HEK293 (cell line): ENCODE data around the gene RAP1A.

Experiments used
- CTCF ChIA-PET: fragments of 350-600 bp; formaldehyde crosslinking; extraction: SDS; loops from one replicate; lab custom pipeline; 2021; ENCODE audit warnings: antibody characterized with exemption; lab: Yijun Ruan, JAX
- POLR2A ChIA-PET: fragments of 300-600 bp; formaldehyde crosslinking; extraction: SDS; loops from one replicate; lab custom pipeline; 2020; ENCODE audit warnings: antibody characterized with exemption, inconsistent platforms; lab: Yijun Ruan, JAX
- H3K27ac ChIP-seq: fragments of 200-500 bp; sonication (Bioruptor generic); 2 replicates; pipeline ENCODE4 v1.5.1; 2014; ENCODE audit warnings: low read depth, low read length, control low read depth, inconsistent platforms; ENCODE audit errors: extremely low read depth
- H3K36me3 ChIP-seq, 2 experiments: fragments of 200-500 bp in 1 of 2; sonication (Bioruptor generic) in 1 of 2; 1 replicate in 1 of 2; 2 replicates in 1 of 2; pipeline ENCODE4 v1.5.1; 2014 to 2017; ENCODE audit warnings: inconsistent platforms in 2 of 2, low read length in 2 of 2; ENCODE audit not compliant: control insufficient read depth in 2 of 2, insufficient read depth in 1 of 2
- H3K4me1 ChIP-seq: fragments of 200-500 bp; sonication (Bioruptor generic); 2 replicates; pipeline ENCODE4 v1.5.1; 2014; ENCODE audit warnings: mild to moderate bottlenecking, low read length, inconsistent platforms; ENCODE audit not compliant: control insufficient read depth, insufficient read depth
- H3K4me3 ChIP-seq: 2 replicates; pipeline ENCODE4 v1.5.1; 2011; ENCODE audit warnings: low read depth, mild to moderate bottlenecking, control low read depth, low read length, moderate library complexity
- H3K9me3 ChIP-seq: fragments of 200-500 bp; sonication (Bioruptor generic); 2 replicates; pipeline ENCODE4 v1.5.1; 2014; ENCODE audit warnings: low read depth, low read length, inconsistent platforms; ENCODE audit not compliant: control insufficient read depth, insufficient read depth
- GFI1B ChIP-seq: fragments of 450-650 bp; formaldehyde crosslinking; IDR thresholded peaks from 2 replicates; pipeline ENCODE4 v1.5.1; 2016; ENCODE audit warnings: missing biosample characterization, missing genetic modification characterization
- KLF1 ChIP-seq: fragments of 450-650 bp; formaldehyde crosslinking; IDR thresholded peaks from 2 replicates; pipeline ENCODE4 v1.5.1; 2016; ENCODE audit warnings: missing biosample characterization, missing genetic modification characterization
- SP7 ChIP-seq: fragments of 450-650 bp; formaldehyde crosslinking; IDR thresholded peaks from 2 replicates; pipeline ENCODE4 v1.5.1; 2016; ENCODE audit warnings: missing biosample characterization, missing genetic modification characterization
- ZNF10 ChIP-seq: fragments of 450-650 bp; formaldehyde crosslinking; IDR thresholded peaks from 2 replicates; pipeline ENCODE4 v1.5.1; 2017; ENCODE audit warnings: missing biosample characterization, missing genetic modification characterization
- ZNF175 ChIP-seq: fragments of 450-650 bp; formaldehyde crosslinking; IDR thresholded peaks from 2 replicates; pipeline ENCODE4 v1.5.1; 2016; ENCODE audit warnings: missing biosample characterization, missing genetic modification characterization
- ZNF2 ChIP-seq: fragments of 450-650 bp; formaldehyde crosslinking; IDR thresholded peaks from 2 replicates; pipeline ENCODE4 v1.5.1; 2016; ENCODE audit warnings: missing biosample characterization, missing genetic modification characterization
- ZNF404 ChIP-seq: fragments of 450-650 bp; formaldehyde crosslinking; IDR thresholded peaks from 2 replicates; pipeline ENCODE4 v1.5.1; 2017; ENCODE audit warnings: missing biosample characterization, missing genetic modification characterization
- ZNF501 ChIP-seq: fragments of 450-650 bp; formaldehyde crosslinking; IDR thresholded peaks from 2 replicates; pipeline ENCODE4 v1.5.1; 2016; ENCODE audit warnings: missing biosample characterization, missing genetic modification characterization
- ZNF548 ChIP-seq: fragments of 450-650 bp; formaldehyde crosslinking; IDR thresholded peaks from 2 replicates; pipeline ENCODE4 v1.5.1; 2016; ENCODE audit warnings: missing biosample characterization, missing genetic modification characterization
- ZNF571 ChIP-seq: fragments of 450-650 bp; formaldehyde crosslinking; IDR thresholded peaks from 2 replicates; pipeline ENCODE4 v1.5.0; 2017; ENCODE audit warnings: missing biosample characterization, missing genetic modification characterization
- ZNF629 ChIP-seq: fragments of 450-650 bp; formaldehyde crosslinking; IDR thresholded peaks from 2 replicates; pipeline ENCODE4 v1.5.1; 2017; ENCODE audit warnings: missing biosample characterization, missing genetic modification characterization
- ZNF664 ChIP-seq: fragments of 450-650 bp; formaldehyde crosslinking; IDR thresholded peaks from 2 replicates; pipeline ENCODE4 v1.5.1; 2016; ENCODE audit warnings: missing biosample characterization, missing genetic modification characterization
- ZNF747 ChIP-seq: fragments of 450-650 bp; formaldehyde crosslinking; IDR thresholded peaks from 2 replicates; pipeline ENCODE4 v1.5.1; 2016; ENCODE audit warnings: missing biosample characterization, missing genetic modification characterization
- TF ChIP-seq, protein P1 (sequence below): fragments of 450-650 bp; formaldehyde crosslinking; IDR thresholded peaks from 2 replicates; pipeline ENCODE4 v1.5.1; 2016; ENCODE audit warnings: missing biosample characterization, missing genetic modification characterization
- TF ChIP-seq, protein P2 (sequence below): fragments of 450-650 bp; formaldehyde crosslinking; optimal IDR thresholded peaks from 2 replicates; pipeline ENCODE3; 2016; ENCODE audit warnings: missing biosample characterization, mild to moderate bottlenecking, missing genetic modification characterization
- TF ChIP-seq, protein P3 (sequence below): sonication (generic); formaldehyde crosslinking; IDR thresholded peaks from 2 replicates; pipeline ENCODE4 v1.8.1; 2022; ENCODE audit warnings: mild to moderate bottlenecking, moderate library complexity, missing genetic modification reagents
- TF ChIP-seq, protein P4 (sequence below): fragments of 450-650 bp; formaldehyde crosslinking; conservative IDR thresholded peaks from 2 replicates; pipeline ENCODE4 v1.5.1; 2016; ENCODE audit warnings: low read depth, missing biosample characterization, missing genetic modification characterization
- TF ChIP-seq, protein P5 (sequence below): fragments of 450-650 bp; formaldehyde crosslinking; IDR thresholded peaks from 2 replicates; pipeline ENCODE4 v1.5.1; 2016; ENCODE audit warnings: missing biosample characterization, missing genetic modification characterization, borderline replicate concordance

Gene RAP1A

DNA sequence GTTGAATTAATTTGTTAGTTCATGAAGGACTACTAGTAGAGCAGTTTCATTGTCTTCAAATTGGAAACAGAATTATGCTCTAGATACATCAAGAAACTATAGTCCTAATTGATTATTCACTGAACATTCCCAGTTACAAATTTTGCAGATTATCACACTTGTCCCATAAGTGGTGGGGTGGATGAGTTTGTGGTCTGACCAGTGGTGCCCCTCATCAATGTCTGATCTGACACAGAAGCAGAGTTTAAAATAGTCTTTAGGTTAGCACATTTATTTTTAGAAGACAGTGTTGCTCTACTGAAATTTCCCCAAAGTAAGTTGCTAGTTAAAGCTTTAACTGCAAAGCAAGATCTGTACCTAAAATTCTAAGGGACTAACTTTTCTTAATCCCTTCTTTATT, 76.7 kb downstream of the RAP1A start (continued):
- no peak for TF ChIP-seq ZNF501 (tag by site-specific recombination)
- TF ChIP-seq, protein P1, sequence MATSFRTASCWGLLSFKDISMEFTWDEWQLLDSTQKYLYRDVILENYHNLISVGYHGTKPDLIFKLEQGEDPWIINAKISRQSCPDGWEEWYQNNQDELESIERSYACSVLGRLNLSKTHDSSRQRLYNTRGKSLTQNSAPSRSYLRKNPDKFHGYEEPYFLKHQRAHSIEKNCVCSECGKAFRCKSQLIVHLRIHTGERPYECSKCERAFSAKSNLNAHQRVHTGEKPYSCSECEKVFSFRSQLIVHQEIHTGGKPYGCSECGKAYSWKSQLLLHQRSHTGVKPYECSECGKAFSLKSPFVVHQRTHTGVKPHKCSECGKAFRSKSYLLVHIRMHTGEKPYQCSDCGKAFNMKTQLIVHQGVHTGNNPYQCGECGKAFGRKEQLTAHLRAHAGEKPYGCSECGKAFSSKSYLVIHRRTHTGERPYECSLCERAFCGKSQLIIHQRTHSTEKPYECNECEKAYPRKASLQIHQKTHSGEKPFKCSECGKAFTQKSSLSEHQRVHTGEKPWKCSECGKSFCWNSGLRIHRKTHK (tag by site-specific recombination) = no peak
- no peak for TF ChIP-seq ZNF571 (tag by site-specific recombination)
- TF ChIP-seq ZNF548 (tag by site-specific recombination) = no peak
- no peak for TF ChIP-seq KLF1 (tag by site-specific recombination)
- no peak for TF ChIP-seq ZNF747 (tag by site-specific recombination)
- no peak for TF ChIP-seq ZNF664 (tag by site-specific recombination)

DNA sequence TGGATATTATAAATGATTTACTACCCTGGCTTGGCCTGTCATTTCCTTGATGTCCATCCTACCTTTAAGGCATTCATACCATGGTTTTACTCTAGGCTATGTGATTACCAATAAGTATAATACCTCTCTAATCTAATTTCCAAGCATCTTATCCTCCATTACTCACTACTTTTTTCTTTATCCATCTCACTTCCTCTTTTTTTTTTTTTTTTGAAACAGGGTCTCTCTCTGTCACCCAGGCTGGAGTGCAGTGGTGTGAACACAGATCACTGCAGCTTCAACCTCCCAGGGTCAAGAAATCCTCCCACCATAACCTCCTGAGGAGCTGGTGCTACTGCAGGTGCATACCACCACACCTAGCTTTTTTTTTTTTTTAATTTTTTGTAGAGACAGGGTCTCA, 79.7 kb downstream of the RAP1A start:
- Histone ChIP-seq H3K4me1 (no peaks in the 10 kb centered on the region), H3K9me3 (no peaks in the 10 kb centered on the region), H3K36me3 (peaks cover 11 to 56% of the 10 kb centered on the region in 2 experiments; a peak in 2 of 3 replicates), H3K4me3 (no peak overlapping the region), H3K27ac (no peak overlapping the region)
- CTCF ChIA-PET = interaction anchor here (0.6 kb wide), 1 partner anchor 57 kb away, joined by 3 read pairs; no protein-coding TSS in a partner anchor
- POLR2A ChIA-PET = no interaction called here
- TF ChIP-seq ZNF175 (no peak), ZNF404 (tag by site-specific recombination) (no peak), GFI1B (tag by site-specific recombination) (no peak), ZNF629 (tag by site-specific recombination) (no peak), SP7 (no peak), ZNF10 (no peak), ZNF2 (tag by site-specific recombination) (no peak)
- TF ChIP-seq, protein P2, sequence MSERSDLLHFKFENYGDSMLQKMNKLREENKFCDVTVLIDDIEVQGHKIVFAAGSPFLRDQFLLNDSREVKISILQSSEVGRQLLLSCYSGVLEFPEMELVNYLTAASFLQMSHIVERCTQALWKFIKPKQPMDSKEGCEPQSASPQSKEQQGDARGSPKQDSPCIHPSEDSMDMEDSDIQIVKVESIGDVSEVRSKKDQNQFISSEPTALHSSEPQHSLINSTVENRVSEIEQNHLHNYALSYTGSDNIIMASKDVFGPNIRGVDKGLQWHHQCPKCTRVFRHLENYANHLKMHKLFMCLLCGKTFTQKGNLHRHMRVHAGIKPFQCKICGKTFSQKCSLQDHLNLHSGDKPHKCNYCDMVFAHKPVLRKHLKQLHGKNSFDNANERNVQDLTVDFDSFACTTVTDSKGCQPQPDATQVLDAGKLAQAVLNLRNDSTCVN (tag by site-specific recombination) = no peak
- TF ChIP-seq, protein P3, sequence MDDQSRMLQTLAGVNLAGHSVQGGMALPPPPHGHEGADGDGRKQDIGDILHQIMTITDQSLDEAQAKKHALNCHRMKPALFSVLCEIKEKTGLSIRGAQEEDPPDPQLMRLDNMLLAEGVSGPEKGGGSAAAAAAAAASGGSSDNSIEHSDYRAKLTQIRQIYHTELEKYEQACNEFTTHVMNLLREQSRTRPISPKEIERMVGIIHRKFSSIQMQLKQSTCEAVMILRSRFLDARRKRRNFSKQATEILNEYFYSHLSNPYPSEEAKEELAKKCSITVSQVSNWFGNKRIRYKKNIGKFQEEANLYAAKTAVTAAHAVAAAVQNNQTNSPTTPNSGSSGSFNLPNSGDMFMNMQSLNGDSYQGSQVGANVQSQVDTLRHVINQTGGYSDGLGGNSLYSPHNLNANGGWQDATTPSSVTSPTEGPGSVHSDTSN = no peak
- TF ChIP-seq, protein P4, sequence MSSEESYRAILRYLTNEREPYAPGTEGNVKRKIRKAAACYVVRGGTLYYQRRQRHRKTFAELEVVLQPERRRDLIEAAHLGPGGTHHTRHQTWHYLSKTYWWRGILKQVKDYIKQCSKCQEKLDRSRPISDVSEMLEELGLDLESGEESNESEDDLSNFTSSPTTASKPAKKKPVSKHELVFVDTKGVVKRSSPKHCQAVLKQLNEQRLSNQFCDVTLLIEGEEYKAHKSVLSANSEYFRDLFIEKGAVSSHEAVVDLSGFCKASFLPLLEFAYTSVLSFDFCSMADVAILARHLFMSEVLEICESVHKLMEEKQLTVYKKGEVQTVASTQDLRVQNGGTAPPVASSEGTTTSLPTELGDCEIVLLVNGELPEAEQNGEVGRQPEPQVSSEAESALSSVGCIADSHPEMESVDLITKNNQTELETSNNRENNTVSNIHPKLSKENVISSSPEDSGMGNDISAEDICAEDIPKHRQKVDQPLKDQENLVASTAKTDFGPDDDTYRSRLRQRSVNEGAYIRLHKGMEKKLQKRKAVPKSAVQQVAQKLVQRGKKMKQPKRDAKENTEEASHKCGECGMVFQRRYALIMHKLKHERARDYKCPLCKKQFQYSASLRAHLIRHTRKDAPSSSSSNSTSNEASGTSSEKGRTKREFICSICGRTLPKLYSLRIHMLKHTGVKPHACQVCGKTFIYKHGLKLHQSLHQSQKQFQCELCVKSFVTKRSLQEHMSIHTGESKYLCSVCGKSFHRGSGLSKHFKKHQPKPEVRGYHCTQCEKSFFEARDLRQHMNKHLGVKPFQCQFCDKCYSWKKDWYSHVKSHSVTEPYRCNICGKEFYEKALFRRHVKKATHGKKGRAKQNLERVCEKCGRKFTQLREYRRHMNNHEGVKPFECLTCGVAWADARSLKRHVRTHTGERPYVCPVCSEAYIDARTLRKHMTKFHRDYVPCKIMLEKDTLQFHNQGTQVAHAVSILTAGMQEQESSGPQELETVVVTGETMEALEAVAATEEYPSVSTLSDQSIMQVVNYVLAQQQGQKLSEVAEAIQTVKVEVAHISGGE (tag by site-specific recombination) = no peak
- TF ChIP-seq, protein P5, sequence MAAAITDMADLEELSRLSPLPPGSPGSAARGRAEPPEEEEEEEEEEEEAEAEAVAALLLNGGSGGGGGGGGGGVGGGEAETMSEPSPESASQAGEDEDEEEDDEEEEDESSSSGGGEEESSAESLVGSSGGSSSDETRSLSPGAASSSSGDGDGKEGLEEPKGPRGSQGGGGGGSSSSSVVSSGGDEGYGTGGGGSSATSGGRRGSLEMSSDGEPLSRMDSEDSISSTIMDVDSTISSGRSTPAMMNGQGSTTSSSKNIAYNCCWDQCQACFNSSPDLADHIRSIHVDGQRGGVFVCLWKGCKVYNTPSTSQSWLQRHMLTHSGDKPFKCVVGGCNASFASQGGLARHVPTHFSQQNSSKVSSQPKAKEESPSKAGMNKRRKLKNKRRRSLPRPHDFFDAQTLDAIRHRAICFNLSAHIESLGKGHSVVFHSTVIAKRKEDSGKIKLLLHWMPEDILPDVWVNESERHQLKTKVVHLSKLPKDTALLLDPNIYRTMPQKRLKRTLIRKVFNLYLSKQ (tag by site-specific recombination) = no peak
